T-helper 2 cell treated with Interferon-gamma antibody and Interleukin-4, amounts not matched to agents 5 μg/mL and 100 μg/mL, for 36 hours (primary cell): Measurements from ENCODE around the gene KIF1C.

Experiments
- DNase-seq: peaks from one replicate; pipeline ENCODE4 v3.0.0; 2021; ENCODE audit warnings: low spot score
- H3K27ac Mint-ChIP-seq: one replicate; pipeline ENCODE4 v1.8.0; 2021; ENCODE audit warnings: mild to moderate bottlenecking, mixed read lengths
- H3K27me3 Mint-ChIP-seq: one replicate; pipeline ENCODE4 v1.8.0; 2021; ENCODE audit warnings: low read depth, mixed read lengths
- H3K36me3 Mint-ChIP-seq: one replicate; pipeline ENCODE4 v1.8.0; 2021; ENCODE audit warnings: low read depth, mixed read lengths
- H3K4me1 Mint-ChIP-seq: one replicate; pipeline ENCODE4 v1.8.0; 2021; ENCODE audit warnings: low read depth, mixed read lengths
- H3K4me3 Mint-ChIP-seq: one replicate; pipeline ENCODE4 v1.8.0; 2022; ENCODE audit warnings: mild to moderate bottlenecking, moderate library complexity, mixed read lengths
- H3K9me3 Mint-ChIP-seq: one replicate; pipeline ENCODE4 v1.8.0; 2021; ENCODE audit warnings: mixed read lengths

KIF1C gene

GRCh38 chr17:4974115-4974670 lies 23.6 kb upstream of the KIF1C start:
- Mint-ChIP-seq H3K4me1 (peaks cover 2% of the 10 kb centered on the region), H3K27me3 (no peaks in the 10 kb centered on the region), H3K36me3 (peaks cover 63% of the 10 kb centered on the region), H3K4me3 (no peak overlapping the region), H3K9me3 (no peaks in the 10 kb centered on the region), H3K27ac (no peak overlapping the region)
- DNase-seq, result no peak

GRCh38 chr17:4978726-4979125 lies 19.0 kb upstream of the KIF1C start:
- Mint-ChIP-seq H3K4me1 (peaks cover 14% of the 10 kb centered on the region), H3K4me3 (no peak overlapping the region), H3K27ac (no peak overlapping the region), H3K27me3 (no peaks in the 10 kb centered on the region), H3K9me3 (no peaks in the 10 kb centered on the region), H3K36me3 (peaks cover 67% of the 10 kb centered on the region)
- no peak for DNase-seq

GRCh38 chr17:4980644-4981216 lies 17.0 kb upstream of the KIF1C start:
- peak; percentile 29 for DNase-seq
- no peak overlapping the region for H3K4me3 Mint-ChIP-seq
- H3K4me1 Mint-ChIP-seq, result peaks cover 20% of the 10 kb centered on the region
- H3K27me3 Mint-ChIP-seq, result no peaks in the 10 kb centered on the region
- H3K36me3 Mint-ChIP-seq, result peaks cover 56% of the 10 kb centered on the region
- no peaks in the 10 kb centered on the region for H3K9me3 Mint-ChIP-seq
- peak overlapping the region; percentile 68 for H3K27ac Mint-ChIP-seq

- H3K4me3 Mint-ChIP-seq, result no peak overlapping the region
- no peak for DNase-seq
- H3K36me3 Mint-ChIP-seq, result peaks cover 52% of the 10 kb centered on the region
- H3K4me1 Mint-ChIP-seq, result peaks cover 30% of the 10 kb centered on the region
- H3K9me3 Mint-ChIP-seq, result no peaks in the 10 kb centered on the region
- H3K27me3 Mint-ChIP-seq, result no peaks in the 10 kb centered on the region
- peak overlapping the region; percentile 39 for H3K27ac Mint-ChIP-seq
Observed at GRCh38 chr17:4982305-4982704, 15.4 kb upstream of the KIF1C start.

GRCh38 chr17:4986403-4986802 lies 11.3 kb upstream of the KIF1C start:
- Mint-ChIP-seq H3K27ac (peak overlapping the region; percentile 85), H3K27me3 (no peaks in the 10 kb centered on the region), H3K4me3 (peak overlapping the region; percentile 94), H3K36me3 (peaks cover 24% of the 10 kb centered on the region), H3K4me1 (peaks cover 33% of the 10 kb centered on the region), H3K9me3 (no peaks in the 10 kb centered on the region)
- DNase-seq, result peak; percentile 24

- Mint-ChIP-seq H3K36me3 (peaks cover 24% of the 10 kb centered on the region), H3K9me3 (no peaks in the 10 kb centered on the region), H3K27ac (peak within 1 kb of the TSS; percentile 85), H3K4me1 (peaks cover 33% of the 10 kb centered on the region), H3K27me3 (no peaks in the 10 kb centered on the region), H3K4me3 (peak within 1 kb of the TSS; percentile 94)
- peak; percentile 79 for DNase-seq
Observed at GRCh38 chr17:4986951-4987766, 10.6 kb upstream of the KIF1C start, which contains the start of gene CAMTA2. CAMTA2 (minus strand) TSS chr17:4987675; CDS start chr17:4986222, 1,453 bp downstream.

- no peaks in the 10 kb centered on the region for H3K9me3 Mint-ChIP-seq
- peaks cover 16% of the 10 kb centered on the region for H3K36me3 Mint-ChIP-seq
- no peaks in the 10 kb centered on the region for H3K27me3 Mint-ChIP-seq
- peaks cover 33% of the 10 kb centered on the region for H3K4me1 Mint-ChIP-seq
- peak overlapping the region; percentile 85 for H3K27ac Mint-ChIP-seq
- peak overlapping the region; percentile 94 for H3K4me3 Mint-ChIP-seq
- DNase-seq, result no peak
Observed at GRCh38 chr17:4987767-4988567, 9.8 kb upstream of the KIF1C start.

GRCh38 chr17:4994081-4994595 lies 3.6 kb upstream of the KIF1C start:
- Mint-ChIP-seq H3K4me3 (no peak overlapping the region), H3K4me1 (peaks cover 17% of the 10 kb centered on the region), H3K27me3 (no peaks in the 10 kb centered on the region), H3K27ac (no peak overlapping the region), H3K9me3 (no peaks in the 10 kb centered on the region), H3K36me3 (peaks cover 4% of the 10 kb centered on the region)
- DNase-seq, result no peak

- Mint-ChIP-seq H3K9me3 (no peaks in the 10 kb centered on the region), H3K27ac (peak overlapping the region; percentile 63), H3K36me3 (peaks cover 11% of the 10 kb centered on the region), H3K4me3 (peak overlapping the region; percentile 89), H3K27me3 (no peaks in the 10 kb centered on the region), H3K4me1 (peaks cover 18% of the 10 kb centered on the region)
- DNase-seq, result no peak
Observed at GRCh38 chr17:4998027-4998731, 429 bp downstream of the KIF1C start.

- DNase-seq, result no peak
- H3K36me3 Mint-ChIP-seq, result peaks cover 16% of the 10 kb centered on the region
- H3K9me3 Mint-ChIP-seq, result no peaks in the 10 kb centered on the region
- peaks cover 18% of the 10 kb centered on the region for H3K4me1 Mint-ChIP-seq
- no peaks in the 10 kb centered on the region for H3K27me3 Mint-ChIP-seq
- peak overlapping the region; percentile 89 for H3K4me3 Mint-ChIP-seq
- H3K27ac Mint-ChIP-seq, result peak overlapping the region; percentile 38
Observed at GRCh38 chr17:4998732-4999429, 1.1 kb downstream of the KIF1C start.

GRCh38 chr17:4999430-5000093 lies 1.8 kb downstream of the KIF1C start:
- peak overlapping the region; percentile 89 for H3K4me3 Mint-ChIP-seq
- no peaks in the 10 kb centered on the region for H3K9me3 Mint-ChIP-seq
- peaks cover 23% of the 10 kb centered on the region for H3K36me3 Mint-ChIP-seq
- no peak for DNase-seq
- no peaks in the 10 kb centered on the region for H3K27me3 Mint-ChIP-seq
- peaks cover 18% of the 10 kb centered on the region for H3K4me1 Mint-ChIP-seq
- H3K27ac Mint-ChIP-seq, result peak overlapping the region; percentile 38

GRCh38 chr17:5000237-5000639 lies 2.5 kb downstream of the KIF1C start:
- H3K27me3 Mint-ChIP-seq, result no peaks in the 10 kb centered on the region
- H3K36me3 Mint-ChIP-seq, result peaks cover 30% of the 10 kb centered on the region
- DNase-seq, result no peak
- H3K27ac Mint-ChIP-seq, result no peak overlapping the region
- H3K4me3 Mint-ChIP-seq, result no peak overlapping the region
- H3K9me3 Mint-ChIP-seq, result no peaks in the 10 kb centered on the region
- peaks cover 14% of the 10 kb centered on the region for H3K4me1 Mint-ChIP-seq
